OCI-LY3 (cell line): ENCODE data around the gene MYO7A.

Experiments used
- H2AFZ ChIP-seq: fragments of 200-600, 300-600 bp; shearing (Covaris generic); 2 replicates; pipeline ENCODE4 v1.6.0; 2014; ENCODE audit warnings: antibody characterized with exemption, low read depth, low read length
- H3K27ac ChIP-seq: fragments of 200-600, 300-600 bp; sonication (generic); 2 replicates; pipeline ENCODE4 v1.5.1; 2014; ENCODE audit warnings: mild to moderate bottlenecking, low read length, moderate library complexity, mixed read lengths
- H3K27me3 ChIP-seq: fragments of 200-600, 300-600 bp; sonication (generic); 2 replicates; pipeline ENCODE4 v1.6.1; 2014; ENCODE audit warnings: low read depth, low read length, mixed read lengths
- H3K36me3 ChIP-seq: fragments of 200-600, 300-600 bp; sonication (generic); replicated peaks from 2 replicates; pipeline ENCODE3; 2014; ENCODE audit warnings: low read depth, low read length, mixed read lengths
- H3K4me1 ChIP-seq: fragments of 300-600, 200-600 bp; sonication (generic); 2 replicates; pipeline ENCODE4 v1.6.1; 2014; ENCODE audit warnings: low read length, mixed read lengths
- H3K4me2 ChIP-seq: fragments of 200-600, 300-600 bp; sonication (generic); 2 replicates; pipeline ENCODE4 v1.6.1; 2014; ENCODE audit warnings: low read length, mixed read lengths
- H3K4me3 ChIP-seq: fragments of 300-600, 200-600 bp; sonication (generic); 2 replicates; pipeline ENCODE4 v1.5.1; 2014; ENCODE audit warnings: antibody characterized with exemption, mild to moderate bottlenecking, low read length, moderate library complexity
- H3K79me2 ChIP-seq: fragments of 300-600, 200-600 bp; shearing (Covaris generic); 2 replicates; pipeline ENCODE4 v1.6.1; 2014; ENCODE audit warnings: mild to moderate bottlenecking, low read length, mixed read lengths
- H3K9ac ChIP-seq: fragments of 300-600, 200-600 bp; shearing (Covaris generic); 2 replicates; pipeline ENCODE4 v1.6.0; 2014; ENCODE audit warnings: mild to moderate bottlenecking, low read length, moderate library complexity
- H3K9me3 ChIP-seq: fragments of 200-600, 300-600 bp; shearing (Covaris generic); 2 replicates; pipeline ENCODE4 v1.6.1; 2014; ENCODE audit warnings: low read length, mixed read lengths; ENCODE audit not compliant: insufficient read depth
- H4K20me1 ChIP-seq: fragments of 200-600, 300-600 bp; sonication (generic); 2 replicates; pipeline ENCODE4 v1.6.1; 2016; ENCODE audit warnings: low read length, mixed read lengths; ENCODE audit not compliant: insufficient read depth
- EZH2phosphoT487 ChIP-seq: fragments of 200-600 bp; shearing (Covaris generic); IDR thresholded peaks from 2 replicates; pipeline ENCODE4 v1.6.1; 2018; ENCODE audit warnings: antibody characterized with exemption, mixed run types, low read depth
- TF ChIP-seq, protein P1 (sequence below): fragments of 200-600, 300-600 bp; sonication (generic); IDR thresholded peaks from 2 replicates; pipeline ENCODE4 v1.5.1; 2014; ENCODE audit warnings: antibody characterized with exemption, low read length, low read depth

Gene MYO7A

DNA sequence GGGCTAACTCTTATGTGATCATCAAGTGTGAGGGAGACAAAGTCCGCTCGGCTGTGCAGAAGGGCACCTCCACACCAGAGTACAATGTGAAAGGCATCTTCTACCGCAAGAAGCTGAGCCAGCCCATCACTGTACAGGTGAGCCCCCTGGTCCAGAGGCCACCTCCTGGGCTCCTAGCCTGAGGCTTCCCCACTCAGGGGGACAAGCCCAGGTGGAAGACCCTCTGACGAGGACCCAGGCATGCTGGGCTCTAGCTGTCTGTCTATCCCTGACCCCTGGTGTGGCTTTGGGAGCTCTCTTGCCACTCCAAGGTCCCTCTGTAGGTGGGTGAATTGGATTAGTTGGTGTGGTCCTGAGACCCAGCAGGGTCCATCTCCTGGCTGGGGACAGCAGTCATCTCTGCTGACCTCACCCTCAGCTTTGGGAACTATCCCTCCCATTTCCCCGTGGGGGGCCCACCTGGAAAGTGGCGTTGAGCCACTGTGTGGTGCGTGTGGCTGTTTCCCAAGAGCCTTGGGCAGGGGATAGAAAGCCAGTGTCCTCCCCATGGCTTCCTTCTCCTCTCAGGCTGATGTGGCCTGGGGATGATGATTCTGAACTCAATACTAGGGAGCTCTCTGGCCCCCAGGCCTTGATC, 5.4 kb upstream of the MYO7A start:
- Histone ChIP-seq H3K4me2 (no peak overlapping the region), H3K9ac (no peak overlapping the region), H3K4me3 (no peak overlapping the region), H4K20me1 (no peaks in the 10 kb centered on the region), H3K9me3 (no peaks in the 10 kb centered on the region), H3K4me1 (peaks cover 7% of the 10 kb centered on the region), H2AFZ (no peak overlapping the region), H3K27ac (no peak overlapping the region), H3K79me2 (no peaks in the 10 kb centered on the region), H3K27me3 (no peaks in the 10 kb centered on the region), H3K36me3 (no peaks in the 10 kb centered on the region)
- no peak for TF ChIP-seq EZH2phosphoT487
- TF ChIP-seq, protein P1, sequence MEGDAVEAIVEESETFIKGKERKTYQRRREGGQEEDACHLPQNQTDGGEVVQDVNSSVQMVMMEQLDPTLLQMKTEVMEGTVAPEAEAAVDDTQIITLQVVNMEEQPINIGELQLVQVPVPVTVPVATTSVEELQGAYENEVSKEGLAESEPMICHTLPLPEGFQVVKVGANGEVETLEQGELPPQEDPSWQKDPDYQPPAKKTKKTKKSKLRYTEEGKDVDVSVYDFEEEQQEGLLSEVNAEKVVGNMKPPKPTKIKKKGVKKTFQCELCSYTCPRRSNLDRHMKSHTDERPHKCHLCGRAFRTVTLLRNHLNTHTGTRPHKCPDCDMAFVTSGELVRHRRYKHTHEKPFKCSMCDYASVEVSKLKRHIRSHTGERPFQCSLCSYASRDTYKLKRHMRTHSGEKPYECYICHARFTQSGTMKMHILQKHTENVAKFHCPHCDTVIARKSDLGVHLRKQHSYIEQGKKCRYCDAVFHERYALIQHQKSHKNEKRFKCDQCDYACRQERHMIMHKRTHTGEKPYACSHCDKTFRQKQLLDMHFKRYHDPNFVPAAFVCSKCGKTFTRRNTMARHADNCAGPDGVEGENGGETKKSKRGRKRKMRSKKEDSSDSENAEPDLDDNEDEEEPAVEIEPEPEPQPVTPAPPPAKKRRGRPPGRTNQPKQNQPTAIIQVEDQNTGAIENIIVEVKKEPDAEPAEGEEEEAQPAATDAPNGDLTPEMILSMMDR, result no peak

DNA sequence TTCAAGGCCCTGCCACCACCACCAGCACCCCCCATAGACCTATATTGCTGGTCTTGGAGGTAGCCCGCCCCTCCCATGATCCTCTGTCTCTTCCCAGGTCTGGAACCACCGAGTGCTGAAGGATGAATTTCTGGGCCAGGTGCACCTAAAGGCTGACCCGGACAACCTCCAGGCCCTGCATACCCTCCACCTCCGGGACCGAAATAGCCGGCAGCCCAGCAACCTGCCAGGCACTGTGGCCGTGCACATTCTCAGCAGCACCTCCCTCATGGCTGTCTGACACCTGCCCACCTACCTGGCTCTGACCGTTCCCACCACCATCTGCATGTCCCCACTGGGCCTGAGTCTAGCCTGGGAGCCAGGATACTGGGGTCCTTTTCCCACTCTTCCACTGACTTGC, 4.5 kb upstream of the MYO7A start:
- H3K27me3 ChIP-seq, result no peaks in the 10 kb centered on the region
- no peaks in the 10 kb centered on the region for H4K20me1 ChIP-seq
- no peak overlapping the region for H3K4me2 ChIP-seq
- H3K9me3 ChIP-seq, result no peaks in the 10 kb centered on the region
- H3K36me3 ChIP-seq, result no peaks in the 10 kb centered on the region
- peaks cover 15% of the 10 kb centered on the region for H3K4me1 ChIP-seq
- no peak overlapping the region for H3K4me3 ChIP-seq
- TF ChIP-seq, protein P1, result no peak
- no peak for TF ChIP-seq EZH2phosphoT487
- no peak overlapping the region for H2AFZ ChIP-seq
- H3K9ac ChIP-seq, result no peak overlapping the region
- no peak overlapping the region for H3K27ac ChIP-seq
- H3K79me2 ChIP-seq, result no peaks in the 10 kb centered on the region

DNA sequence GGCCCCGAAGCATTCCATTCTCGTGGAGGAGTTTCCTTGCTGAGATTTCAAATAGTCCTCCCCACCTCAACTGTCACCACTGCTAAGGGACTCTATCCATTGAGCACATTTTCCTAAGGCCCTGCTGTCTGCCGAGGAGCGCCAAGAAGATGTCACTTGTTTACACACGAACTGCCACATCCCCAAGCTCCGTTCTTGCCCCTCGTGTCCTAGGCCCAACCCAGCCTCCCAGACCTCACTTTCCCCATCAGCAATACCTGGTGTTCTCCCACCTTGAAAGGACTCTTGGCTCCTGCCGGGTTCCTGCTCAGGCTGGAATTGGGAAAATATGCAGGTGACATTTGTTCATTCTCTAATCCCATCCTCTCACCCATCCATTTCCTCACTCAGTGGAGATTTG, 4.0 kb upstream of the MYO7A start:
- Histone ChIP-seq H4K20me1 (no peaks in the 10 kb centered on the region), H3K79me2 (no peaks in the 10 kb centered on the region), H3K9ac (no peak overlapping the region), H3K27ac (no peak overlapping the region), H3K36me3 (no peaks in the 10 kb centered on the region), H3K27me3 (no peaks in the 10 kb centered on the region), H3K9me3 (no peaks in the 10 kb centered on the region), H3K4me3 (no peak overlapping the region), H3K4me1 (peaks cover 15% of the 10 kb centered on the region), H3K4me2 (no peak overlapping the region), H2AFZ (no peak overlapping the region)
- no peak for TF ChIP-seq EZH2phosphoT487
- TF ChIP-seq, protein P1, result no peak

DNA sequence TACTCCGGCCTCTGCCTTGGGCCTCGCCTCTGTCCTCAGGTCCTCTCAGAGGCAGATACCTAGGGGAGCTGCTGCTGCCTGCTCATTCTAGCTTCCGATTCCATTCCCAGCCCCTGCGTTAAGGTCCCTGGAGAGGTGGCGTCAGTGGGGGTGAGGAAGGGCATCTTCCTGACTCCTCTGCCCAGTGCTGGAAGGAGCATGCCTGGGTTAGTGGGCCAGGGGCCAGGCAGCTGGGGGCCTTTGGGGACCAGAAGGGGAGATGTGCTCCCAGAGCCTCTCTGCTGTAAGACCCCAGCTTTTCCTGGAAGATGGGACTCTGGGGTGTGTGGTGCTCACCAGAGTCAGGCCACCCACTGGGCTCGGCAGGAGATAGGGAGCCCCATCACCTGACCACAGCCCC, 3.6 kb upstream of the MYO7A start:
- H3K27me3 ChIP-seq, result no peaks in the 10 kb centered on the region
- H3K4me3 ChIP-seq, result no peak overlapping the region
- H3K4me2 ChIP-seq, result no peak overlapping the region
- H3K9ac ChIP-seq, result no peak overlapping the region
- H2AFZ ChIP-seq, result no peak overlapping the region
- H3K36me3 ChIP-seq, result no peaks in the 10 kb centered on the region
- TF ChIP-seq, protein P1, result no peak
- TF ChIP-seq EZH2phosphoT487, result no peak
- no peaks in the 10 kb centered on the region for H3K79me2 ChIP-seq
- H3K4me1 ChIP-seq, result peaks cover 15% of the 10 kb centered on the region
- H3K27ac ChIP-seq, result no peak overlapping the region
- no peaks in the 10 kb centered on the region for H3K9me3 ChIP-seq
- H4K20me1 ChIP-seq, result no peaks in the 10 kb centered on the region
